Keratinocyte (primary cell): ENCODE measurements around the gene CCAR1. TPM values are rescaled to one million over a fixed set of nuclear protein-coding genes. Genes with fewer than 3 reads are reported as not detected.

ENCODE experiments used
- DNase-seq: peaks from one replicate; pipeline ENCODE4 v3.0.0-alpha.2; 2011; ENCODE audit warnings: low read depth, missing footprints, low spot score
- FAIRE-seq: peaks from 2 replicates; lab custom pipeline; 2011; peaks lifted over from hg19 to GRCh38; lab: Jason Lieb, UNC
- H2AFZ ChIP-seq: 2 replicates; pipeline ENCODE4 v1.6.0; 2012; ENCODE audit warnings: low read length, control low read depth, inconsistent platforms; ENCODE audit not compliant: control insufficient read depth
- H3K27ac ChIP-seq: 2 replicates; pipeline ENCODE4 v1.5.1; 2011; ENCODE audit warnings: low read length; ENCODE audit not compliant: control insufficient read depth, insufficient read depth
- H3K27me3 ChIP-seq: 3 replicates; pipeline ENCODE4 v1.6.0; 2011; ENCODE audit warnings: low read length; ENCODE audit not compliant: control insufficient read depth, insufficient read depth; ENCODE audit errors: extremely low read depth
- H3K36me3 ChIP-seq, 2 experiments: 2 replicates in 1 of 2; 3 replicates in 1 of 2; pipeline ENCODE4 v1.5.1; 2011; ENCODE audit warnings: low read length in 2 of 2, mild to moderate bottlenecking in 1 of 2; ENCODE audit not compliant: control insufficient read depth in 2 of 2, insufficient read depth in 2 of 2; ENCODE audit errors: extremely low read depth in 1 of 2
- H3K4me1 ChIP-seq: 3 replicates; pipeline ENCODE4 v1.5.1; 2011; ENCODE audit warnings: low read length; ENCODE audit not compliant: control insufficient read depth, insufficient read depth; ENCODE audit errors: extremely low read depth
- H3K4me2 ChIP-seq: 3 replicates; pipeline ENCODE4 v1.6.0; 2011; ENCODE audit warnings: low read depth, low read length; ENCODE audit not compliant: control insufficient read depth, insufficient read depth; ENCODE audit errors: extremely low read depth
- H3K4me3 ChIP-seq, 3 experiments: fragments of 200-600 bp in 1 of 3; sonication (generic) in 1 of 3; 2 replicates in 2 of 3; 3 replicates in 1 of 3; pipeline ENCODE4 v1.5.1; 2011 to 2016; ENCODE audit warnings: low read length in 3 of 3, mild to moderate bottlenecking in 3 of 3, control low read depth in 2 of 3, inconsistent platforms in 1 of 3, low read depth in 1 of 3, mixed read lengths in 1 of 3, mixed run types in 1 of 3, moderate library complexity in 1 of 3; ENCODE audit not compliant: control insufficient read depth in 2 of 3, insufficient read depth in 2 of 3; ENCODE audit errors: extremely low read depth in 1 of 3
- H3K79me2 ChIP-seq: 2 replicates; pipeline ENCODE4 v1.6.0; 2012; ENCODE audit warnings: low read length; ENCODE audit not compliant: control insufficient read depth, insufficient read depth
- H3K9ac ChIP-seq: 3 replicates; pipeline ENCODE4 v1.6.0; 2011; ENCODE audit warnings: low read length; ENCODE audit not compliant: control insufficient read depth, insufficient read depth; ENCODE audit errors: extremely low read depth
- H3K9me1 ChIP-seq: 3 replicates; pipeline ENCODE4 v1.6.0; 2011; ENCODE audit warnings: low read length; ENCODE audit not compliant: control insufficient read depth, insufficient read depth; ENCODE audit errors: extremely low read depth
- H3K9me3 ChIP-seq: 2 replicates; pipeline ENCODE4 v1.5.1; 2012; ENCODE audit warnings: low read depth, low read length; ENCODE audit not compliant: control insufficient read depth
- H4K20me1 ChIP-seq: 3 replicates; pipeline ENCODE4 v1.6.0; 2011; ENCODE audit warnings: low read length; ENCODE audit not compliant: control insufficient read depth, insufficient read depth; ENCODE audit errors: extremely low read depth
- CTCF ChIP-seq, 3 experiments: IDR thresholded peaks in 1 of 3; conservative IDR thresholded peaks in 1 of 3; optimal IDR thresholded peaks in 1 of 3; 2 replicates in 2 of 3; 3 replicates in 1 of 3; pipeline versions ENCODE3 to v1.5.1; 2011; ENCODE audit warnings: low read length in 3 of 3, mild to moderate bottlenecking in 3 of 3, moderate library complexity in 2 of 3, control low read depth in 1 of 3, inconsistent platforms in 1 of 3; ENCODE audit not compliant: insufficient read depth in 2 of 3; ENCODE audit errors: extremely low read depth in 1 of 3
- EZH2 ChIP-seq: IDR thresholded peaks from one replicate; pipeline ENCODE4 v1.6.1; 2012; ENCODE audit warnings: inconsistent platforms, mild to moderate bottlenecking, low read length, moderate library complexity
- dilution Hi-C: fragments of 300-500 bp; cut with MboI; formaldehyde crosslinking; loops from one replicate; pipeline ENCODE4 v1.7.0; 2020; ENCODE audit warnings: low sequenced_read_pairs; ENCODE audit not compliant: extremely low pct_ligation_motif_present
- polyA plus RNA-seq, 5 experiments: library from polyadenylated mRNA; depleted of rRNA in 3 of 5; stranded (reverse) in 3 of 5; stranded (forward) in 1 of 5; unstranded in 1 of 5; fragments of >200 nt; gene quantifications; 1 replicate in 1 of 5; 2 replicates in 3 of 5; 3 replicates in 1 of 5; pipeline versions ENCODE4 v1.2.1 to v1.2.3, GENCODE V29; 2011 to 2012; ENCODE audit warnings: missing spikeins in 2 of 5, low read depth in 1 of 5, low replicate concordance in 1 of 5

Gene CCAR1
- polyA plus RNA-seq, 1 donor (not counting 4 experiments of a cell fraction or from before 2014, with no cell fraction given) = 59.1 TPM

GRCh38 chr10:68792115-68792514 is 71.1 kb downstream of the CCAR1 start:
- Histone ChIP-seq H3K9ac (no peak overlapping the region), H3K9me3 (no peaks in the 10 kb centered on the region), H3K9me1 (peaks cover 2% of the 10 kb centered on the region), H3K79me2 (no peaks in the 10 kb centered on the region), H2AFZ (no peak overlapping the region), H4K20me1 (no peaks in the 10 kb centered on the region), H3K4me2 (no peak overlapping the region), H3K4me1 (peaks cover 15% of the 10 kb centered on the region), H3K27ac (no peak overlapping the region), H3K27me3 (no peaks in the 10 kb centered on the region), H3K36me3 (peaks cover 0 to 6% of the 10 kb centered on the region in 2 experiments), H3K4me3 (no peak overlapping the region)
- no peak for FAIRE-seq
- no peak for DNase-seq
- dilution Hi-C loops = no loop called here
- TF ChIP-seq CTCF (optimal IDR thresholded peaks at IDR 0.05 in 1 of 3, IDR thresholded peaks at IDR 0.05 in 1 of 3, conservative IDR thresholded peaks at IDR 0.05 in 1 of 3; ENCODE audit: extremely low read depth in 1 of 3, insufficient read depth in 2 of 3, low read length in 3 of 3) (no peak), EZH2 (no peak)

GRCh38 chr10:68795886-68796532 is 75.0 kb downstream of the CCAR1 start:
- H3K9ac ChIP-seq = peak overlapping the region; percentile 47
- FAIRE-seq = no peak
- TF ChIP-seq EZH2 (no peak), CTCF (optimal IDR thresholded peaks at IDR 0.05 in 1 of 3, IDR thresholded peaks at IDR 0.05 in 1 of 3, conservative IDR thresholded peaks at IDR 0.05 in 1 of 3; ENCODE audit: extremely low read depth in 1 of 3, insufficient read depth in 2 of 3, low read length in 3 of 3) (no peak)
- no peaks in the 10 kb centered on the region for H4K20me1 ChIP-seq
- H3K9me3 ChIP-seq = no peaks in the 10 kb centered on the region
- DNase-seq = no peak
- peak overlapping the region; percentile 70 for H3K27ac ChIP-seq
- no peaks in the 10 kb centered on the region for H3K36me3 ChIP-seq
- H3K27me3 ChIP-seq = no peaks in the 10 kb centered on the region
- peak overlapping the region; percentile 85 for H3K4me2 ChIP-seq
- no peak overlapping the region for H3K4me3 ChIP-seq
- dilution Hi-C loops = no loop called here
- H3K4me1 ChIP-seq = peaks cover 17% of the 10 kb centered on the region
- peaks cover 2% of the 10 kb centered on the region for H3K9me1 ChIP-seq
- H3K79me2 ChIP-seq = no peaks in the 10 kb centered on the region
- H2AFZ ChIP-seq = no peak overlapping the region
